A549 (cell line): ENCODE measurements around the gene KRTAP20-3.

Experiments
- EP300 ChIP-seq, 2 experiments: fragments of >200 bp; sonication (Bioruptor Twin); formaldehyde crosslinking; IDR thresholded peaks; 2 replicates in 1 of 2; 3 replicates in 1 of 2; pipeline ENCODE4 v1.6.1; 2016 to 2017
- POLR2A ChIP-seq: IDR thresholded peaks from 2 replicates; pipeline ENCODE4 v1.6.1; 2012; ENCODE audit warnings: mild to moderate bottlenecking, low read length
- RNF2 ChIP-seq: fragments of 200-600 bp; sonication (generic); IDR thresholded peaks from 2 replicates; pipeline ENCODE4 v1.6.1; 2016; ENCODE audit warnings: low read depth, mild to moderate bottlenecking, antibody characterized with exemption, moderate library complexity, borderline replicate concordance
- TF ChIP-seq, protein P1 (sequence below): fragments of >200 bp; sonication (Bioruptor Twin); formaldehyde crosslinking; IDR thresholded peaks from 3 replicates; pipeline ENCODE4 v1.5.1; 2016

DNA sequence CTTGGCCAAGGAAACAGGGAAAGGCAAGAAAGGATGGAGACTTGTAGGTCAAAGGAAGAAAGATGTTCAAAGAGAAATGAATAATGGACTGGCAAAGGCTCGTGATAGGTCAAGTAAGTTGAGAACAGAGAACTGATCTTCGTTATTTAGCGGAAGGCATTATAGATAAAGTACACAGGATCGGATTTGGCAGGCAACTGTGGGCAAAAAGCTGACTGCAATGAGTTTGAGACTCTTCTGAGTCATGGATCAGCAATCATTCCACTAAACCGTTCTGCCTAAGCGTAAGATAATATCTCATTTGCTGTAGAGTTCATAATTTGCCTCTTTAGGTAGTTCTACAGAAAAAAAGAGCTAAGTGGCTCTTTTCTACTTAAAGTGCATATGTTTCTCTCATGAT is 41.8 kb downstream of the KRTAP20-3 start:
- TF ChIP-seq POLR2A: no peak
- no peak for TF ChIP-seq EP300 (IDR thresholded peaks at IDR 0.05)
- TF ChIP-seq, protein P1, sequence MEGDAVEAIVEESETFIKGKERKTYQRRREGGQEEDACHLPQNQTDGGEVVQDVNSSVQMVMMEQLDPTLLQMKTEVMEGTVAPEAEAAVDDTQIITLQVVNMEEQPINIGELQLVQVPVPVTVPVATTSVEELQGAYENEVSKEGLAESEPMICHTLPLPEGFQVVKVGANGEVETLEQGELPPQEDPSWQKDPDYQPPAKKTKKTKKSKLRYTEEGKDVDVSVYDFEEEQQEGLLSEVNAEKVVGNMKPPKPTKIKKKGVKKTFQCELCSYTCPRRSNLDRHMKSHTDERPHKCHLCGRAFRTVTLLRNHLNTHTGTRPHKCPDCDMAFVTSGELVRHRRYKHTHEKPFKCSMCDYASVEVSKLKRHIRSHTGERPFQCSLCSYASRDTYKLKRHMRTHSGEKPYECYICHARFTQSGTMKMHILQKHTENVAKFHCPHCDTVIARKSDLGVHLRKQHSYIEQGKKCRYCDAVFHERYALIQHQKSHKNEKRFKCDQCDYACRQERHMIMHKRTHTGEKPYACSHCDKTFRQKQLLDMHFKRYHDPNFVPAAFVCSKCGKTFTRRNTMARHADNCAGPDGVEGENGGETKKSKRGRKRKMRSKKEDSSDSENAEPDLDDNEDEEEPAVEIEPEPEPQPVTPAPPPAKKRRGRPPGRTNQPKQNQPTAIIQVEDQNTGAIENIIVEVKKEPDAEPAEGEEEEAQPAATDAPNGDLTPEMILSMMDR: no peak
- TF ChIP-seq RNF2: no peak
